Thyroid gland (tissue), 4 donors: ENCODE results near the gene TRIM4. TPM values are rescaled to one million over a fixed set of nuclear protein-coding genes. Genes with fewer than 3 reads are reported as not detected.
"Not testable (repeated sequence)": the region's sequence is repeated elsewhere in the genome, so short reads cannot be mapped to it uniquely, and the experiment has no call there.

Experiments
- DNase-seq, 2 donors: peaks; one replicate each; pipeline ENCODE4 v3.0.0-alpha.2; 2019
- H3K27ac ChIP-seq, 3 donors: fragments of 200-600 bp; sonication (generic); 1 replicate in 2 of 3; 2 replicates in 1 of 3; pipeline ENCODE4 v1.5.1; 2016 to 2019; ENCODE audit warnings: mild to moderate bottlenecking in 1 of 3, moderate library complexity in 1 of 3
- H3K27me3 ChIP-seq: fragments of 200-600 bp; sonication (generic); one replicate; pipeline ENCODE4 v1.5.1; 2019
- H3K36me3 ChIP-seq, 2 donors: fragments of 200-600 bp; sonication (generic); one replicate each; pipeline ENCODE4 v1.5.1; 2016 to 2019
- H3K4me1 ChIP-seq, 2 donors: fragments of 200-600 bp; sonication (generic); one replicate each; pipeline ENCODE4 v1.5.1; 2017 to 2019
- H3K4me3 ChIP-seq, 3 donors: fragments of 200-600 bp; sonication (generic); replicated peaks in 1 of 3; 1 replicate in 2 of 3; 2 replicates in 1 of 3; pipeline ENCODE4 v1.5.1; 2016; ENCODE audit warnings: mild to moderate bottlenecking in 1 of 3
- H3K9me3 ChIP-seq: fragments of 200-600 bp; sonication (generic); one replicate; pipeline ENCODE4 v1.5.1; 2017
- POLR2A ChIP-seq, 2 donors: fragments of 450-650 bp; IDR thresholded peaks; one replicate each; pipeline ENCODE4 v1.6.1; 2017; ENCODE audit warnings: antibody characterized with exemption in 2 of 2, mild to moderate bottlenecking in 2 of 2, moderate library complexity in 1 of 2
- WGBS, 2 donors: methylation state at CpG; one replicate each; pipeline ENCODE4 v1.1.5; 2017; 5-methylcytosine and 5-hydroxymethylcytosine counted together
- intact Hi-C: fragments of 100-400 bp; cut with DNase I; formaldehyde crosslinking; loops from one replicate; pipeline ENCODE4 v1.15.1; 2023
- total RNA-seq, 4 donors: library from RNA; depleted of rRNA; stranded (reverse); fragments of >200 nt; gene quantifications; one replicate each; pipeline ENCODE4 v1.2.3, GENCODE V29; 2016
- TF ChIP-seq, protein P1 (sequence below), 6 experiments: fragments of 200-600 bp in 3 of 6; fragments of 450-650 bp in 3 of 6; sonication (generic) in 3 of 6; IDR thresholded peaks; one replicate each; pipeline ENCODE4 v1.5.1; 2016 to 2019; ENCODE audit warnings: antibody characterized with exemption in 6 of 6, mild to moderate bottlenecking in 2 of 6, inconsistent platforms in 1 of 6, moderate library complexity in 1 of 6

TRIM4 gene
- total RNA-seq, 4 donors from 2014 or later = 39.7 to 78.1 (median 59.3) TPM

DNA sequence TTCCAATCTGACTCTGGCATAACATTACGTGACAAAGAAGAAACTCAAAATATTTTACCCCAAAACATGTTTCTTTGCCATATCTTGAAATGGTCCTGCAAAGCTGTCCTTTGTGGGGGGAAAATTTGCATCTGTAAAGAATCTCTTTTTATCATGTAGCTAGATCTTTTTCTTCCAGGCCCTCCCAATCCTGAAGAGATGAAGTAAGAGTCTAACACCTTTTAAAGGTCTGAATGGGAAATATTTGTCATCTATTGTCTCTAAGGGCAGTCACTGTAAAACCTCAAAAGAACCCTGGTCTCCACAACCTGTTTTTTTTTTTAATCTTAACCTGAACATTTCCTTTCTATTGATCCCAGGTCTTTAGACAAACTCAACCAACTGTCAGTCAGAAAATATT lies 51.1 kb downstream of the TRIM4 start:
- Histone ChIP-seq H3K4me1 (no peaks in the 10 kb centered on the region), H3K27ac (no peak overlapping the region), H3K27me3 (no peaks in the 10 kb centered on the region), H3K36me3 (no peaks in the 10 kb centered on the region), H3K9me3 (no peaks in the 10 kb centered on the region), H3K4me3 (no peak overlapping the region)
- DNase-seq = no peak
- TF ChIP-seq POLR2A (IDR thresholded peaks at IDR 0.05) = no peak
- TF ChIP-seq, protein P1, sequence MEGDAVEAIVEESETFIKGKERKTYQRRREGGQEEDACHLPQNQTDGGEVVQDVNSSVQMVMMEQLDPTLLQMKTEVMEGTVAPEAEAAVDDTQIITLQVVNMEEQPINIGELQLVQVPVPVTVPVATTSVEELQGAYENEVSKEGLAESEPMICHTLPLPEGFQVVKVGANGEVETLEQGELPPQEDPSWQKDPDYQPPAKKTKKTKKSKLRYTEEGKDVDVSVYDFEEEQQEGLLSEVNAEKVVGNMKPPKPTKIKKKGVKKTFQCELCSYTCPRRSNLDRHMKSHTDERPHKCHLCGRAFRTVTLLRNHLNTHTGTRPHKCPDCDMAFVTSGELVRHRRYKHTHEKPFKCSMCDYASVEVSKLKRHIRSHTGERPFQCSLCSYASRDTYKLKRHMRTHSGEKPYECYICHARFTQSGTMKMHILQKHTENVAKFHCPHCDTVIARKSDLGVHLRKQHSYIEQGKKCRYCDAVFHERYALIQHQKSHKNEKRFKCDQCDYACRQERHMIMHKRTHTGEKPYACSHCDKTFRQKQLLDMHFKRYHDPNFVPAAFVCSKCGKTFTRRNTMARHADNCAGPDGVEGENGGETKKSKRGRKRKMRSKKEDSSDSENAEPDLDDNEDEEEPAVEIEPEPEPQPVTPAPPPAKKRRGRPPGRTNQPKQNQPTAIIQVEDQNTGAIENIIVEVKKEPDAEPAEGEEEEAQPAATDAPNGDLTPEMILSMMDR (IDR thresholded peaks at IDR 0.05) = no peak
- intact Hi-C loops = no loop called here
- 87 to 93% methylated on average over 1 of the region's 1 CpG for WGBS, 2 donors

DNA sequence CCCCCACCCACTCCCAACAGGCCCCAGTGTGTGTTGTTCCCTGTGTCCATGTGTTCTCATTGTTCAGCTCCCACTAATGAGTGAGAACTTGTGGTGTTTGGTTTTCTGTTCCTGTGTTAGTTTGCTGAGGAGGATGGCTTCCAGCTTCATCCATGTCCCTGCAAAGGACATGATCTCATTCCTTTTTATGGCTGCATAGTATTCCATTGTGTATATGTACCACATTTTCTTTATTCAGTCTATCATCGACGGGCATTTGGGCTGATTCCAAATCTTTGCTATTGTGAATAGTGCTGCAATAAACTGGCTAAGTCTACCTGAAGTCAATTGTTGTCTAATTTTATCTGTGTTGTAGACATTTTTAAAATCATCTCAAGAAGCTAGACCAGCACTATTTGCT lies 51.9 kb downstream of the TRIM4 start:
- DNase-seq, H3K27ac ChIP-seq, intact Hi-C loops, H3K27me3 ChIP-seq, H3K4me1 ChIP-seq, H3K36me3 ChIP-seq, H3K4me3 ChIP-seq, H3K9me3 ChIP-seq: not testable (repeated sequence)
- WGBS, 2 donors = 94 to 95% methylated on average over 2 of the region's 2 CpGs

DNA sequence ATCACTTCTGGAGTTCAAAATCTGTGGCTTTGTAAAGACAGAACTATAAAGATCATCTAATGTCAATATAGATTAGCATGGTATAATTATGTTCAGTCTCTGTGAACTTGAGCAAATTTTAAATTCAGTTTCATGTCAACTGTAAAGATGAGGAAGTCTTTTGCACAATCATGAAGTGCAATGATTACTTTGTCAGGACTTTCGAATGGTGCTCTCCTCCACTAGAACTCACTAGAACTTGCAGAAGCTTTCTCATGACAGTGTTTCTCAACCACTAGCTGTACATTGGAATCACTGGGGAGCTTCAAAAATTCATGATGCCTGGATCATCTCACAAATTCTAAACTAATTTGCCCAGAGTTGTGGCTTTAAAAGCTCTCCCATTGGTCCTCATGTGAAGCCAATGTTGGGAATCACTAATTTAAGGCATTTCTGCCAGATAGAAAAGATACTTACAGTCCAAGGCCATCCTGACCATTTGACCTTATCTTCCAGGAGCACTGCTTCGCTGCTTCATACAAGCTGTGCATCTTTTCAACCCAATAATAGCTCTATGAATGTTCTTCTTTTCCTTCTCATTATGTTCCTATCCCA lies 55.4 kb downstream of the TRIM4 start:
- Histone ChIP-seq H3K9me3 (no peaks in the 10 kb centered on the region), H3K36me3 (no peaks in the 10 kb centered on the region), H3K4me1 (no peaks in the 10 kb centered on the region), H3K4me3 (no peak overlapping the region), H3K27ac (no peak overlapping the region), H3K27me3 (no peaks in the 10 kb centered on the region)
- no peak for TF ChIP-seq POLR2A (IDR thresholded peaks at IDR 0.05)
- TF ChIP-seq, protein P1 (IDR thresholded peaks at IDR 0.05) = no peak
- no peak for DNase-seq
- intact Hi-C loops = no loop called here
- 52 to 55% methylated on average over 2 of the region's 2 CpGs for WGBS, 2 donors

DNA sequence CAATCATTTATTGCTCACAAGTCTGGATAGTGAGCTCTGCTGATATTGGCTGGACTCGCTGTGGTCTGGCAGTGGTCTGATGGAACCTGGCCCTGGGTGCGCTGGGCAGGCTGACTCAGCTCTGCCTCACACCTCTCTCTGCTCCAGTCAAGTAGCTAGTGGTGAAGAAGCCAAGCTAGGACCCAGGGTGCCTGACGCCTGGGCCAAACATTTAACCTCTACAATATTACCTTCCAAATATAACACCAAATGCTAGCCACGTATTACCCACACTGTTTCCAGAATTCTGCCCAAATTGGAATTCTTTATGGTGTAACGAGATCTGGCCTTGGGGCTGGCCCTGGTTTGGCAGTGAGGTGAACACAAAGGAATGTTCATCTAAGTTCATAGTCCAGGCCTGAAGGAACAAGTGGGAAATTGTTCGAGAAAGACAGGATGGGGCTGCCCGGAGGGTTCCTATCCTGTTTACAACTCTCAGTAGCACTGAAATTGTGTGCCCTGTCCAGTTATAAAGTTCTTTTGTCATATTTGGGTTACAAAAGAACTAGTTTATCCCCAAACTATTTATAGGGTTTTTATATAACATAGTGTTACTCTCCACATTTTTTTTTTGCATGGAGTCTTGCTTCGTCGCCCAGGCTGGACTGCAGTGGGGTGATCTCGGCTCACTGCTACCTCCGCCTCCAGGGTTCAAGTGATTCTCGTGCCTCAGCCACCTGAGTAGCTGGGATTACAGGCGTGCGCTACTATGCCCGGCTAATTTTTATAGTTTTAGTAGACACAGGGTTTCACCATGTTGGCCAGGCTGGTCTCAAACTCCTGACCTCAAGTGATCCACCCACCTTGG lies 58.8 kb downstream of the TRIM4 start:
- TF ChIP-seq POLR2A (IDR thresholded peaks at IDR 0.05) = no peak
- TF ChIP-seq, protein P1 (IDR thresholded peaks at IDR 0.05) = no peak
- no peak overlapping the region for H3K4me3 ChIP-seq

DNA sequence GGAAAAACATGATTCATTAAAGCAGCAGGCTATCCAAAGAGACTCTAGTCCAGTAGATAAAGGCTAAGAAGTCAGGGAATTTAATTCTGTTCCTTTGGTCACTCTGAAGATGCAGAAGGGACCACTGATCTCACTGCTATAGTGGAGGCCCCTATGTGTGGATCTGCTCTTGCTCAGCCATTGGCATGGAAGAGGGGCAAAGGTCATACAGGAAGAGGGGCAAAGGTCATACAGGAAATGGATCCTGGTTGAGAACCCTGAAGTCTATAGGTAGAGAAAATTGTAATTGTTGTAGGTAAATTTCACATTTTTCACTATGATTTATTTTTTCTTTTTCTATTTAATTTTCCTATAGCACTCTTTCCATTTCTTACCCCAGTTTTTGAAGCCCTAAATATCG lies 64.1 kb downstream of the TRIM4 start:
- DNase-seq = no peak
- intact Hi-C loops = no loop called here
- no peaks in the 10 kb centered on the region for H3K27me3 ChIP-seq
- H3K4me1 ChIP-seq = no peaks in the 10 kb centered on the region
- H3K9me3 ChIP-seq = no peaks in the 10 kb centered on the region
- no peaks in the 10 kb centered on the region for H3K36me3 ChIP-seq
- WGBS, 2 donors = 86 to 89% methylated on average over 1 of the region's 1 CpG
- no peak overlapping the region for H3K27ac ChIP-seq
- H3K4me3 ChIP-seq = no peak overlapping the region
- TF ChIP-seq, protein P1 (IDR thresholded peaks at IDR 0.05) = no peak
- TF ChIP-seq POLR2A (IDR thresholded peaks at IDR 0.05) = no peak

More for the DNA sequence above, 58.8 kb downstream of the TRIM4 start:
- Histone ChIP-seq H3K27ac (no peak overlapping the region), H3K4me1 (no peaks in the 10 kb centered on the region), H3K27me3 (no peaks in the 10 kb centered on the region), H3K36me3 (no peaks in the 10 kb centered on the region), H3K9me3 (no peaks in the 10 kb centered on the region)
- no peak for DNase-seq
- WGBS, 2 donors = 77 to 84% methylated on average over 15 of the region's 15 CpGs
- intact Hi-C loops = no loop called here
